ELF-1 (cell line): ENCODE measurements around the gene TMC7.
"Not testable (repeated sequence)": the region's sequence is repeated elsewhere in the genome, so short reads cannot be mapped to it uniquely, and the experiment has no call there.

Experiments
- DNase-seq: peaks from one replicate; pipeline ENCODE4 v3.0.0-alpha.2; 2016; ENCODE audit warnings: low read depth, low spot score

TMC7 gene

GRCh38 chr16:18983565-18984434 is at the start of gene TMC7:
TSS of gene TMC7 (plus strand) at chr16:18983934. CDS start at chr16:18984064, 130 bp downstream.
- peak; percentile 95 for DNase-seq

- DNase-seq = no peak
These were observed 46.9 kb upstream of the TMC7 start for GRCh38 chr16:18936727-18937340.

GRCh38 chr16:18937390-18937789 is 46.3 kb upstream of the TMC7 start:
- no peak for DNase-seq

- DNase-seq = no peak
These were observed 44.7 kb upstream of the TMC7 start for GRCh38 chr16:18938986-18939385.

GRCh38 chr16:18941471-18941870 is 42.3 kb upstream of the TMC7 start:
- DNase-seq = no peak

GRCh38 chr16:18942061-18942460 is 41.7 kb upstream of the TMC7 start:
- DNase-seq = no peak

GRCh38 chr16:18943414-18943813 is 40.3 kb upstream of the TMC7 start:
- no peak for DNase-seq

- peak; percentile 85 for DNase-seq
These were observed 38.5 kb upstream of the TMC7 start for GRCh38 chr16:18945233-18945632.

- DNase-seq = no peak
These were observed 35.2 kb upstream of the TMC7 start for GRCh38 chr16:18948372-18949020.

GRCh38 chr16:18950469-18951185 is 33.1 kb upstream of the TMC7 start:
- no peak for DNase-seq

GRCh38 chr16:18953547-18953946 is 30.2 kb upstream of the TMC7 start:
- no peak for DNase-seq

- not testable (repeated sequence) for DNase-seq
These were observed 27.7 kb upstream of the TMC7 start for GRCh38 chr16:18955874-18956580.

GRCh38 chr16:18956658-18957241 is 27.0 kb upstream of the TMC7 start:
- DNase-seq = not testable (repeated sequence)

GRCh38 chr16:18958621-18959029 is 25.1 kb upstream of the TMC7 start:
- DNase-seq = no peak

- no peak for DNase-seq
These were observed 24.7 kb upstream of the TMC7 start for GRCh38 chr16:18959031-18959505.

GRCh38 chr16:18965555-18965954 is 18.2 kb upstream of the TMC7 start:
- no peak for DNase-seq

- no peak for DNase-seq
These were observed 16.9 kb upstream of the TMC7 start for GRCh38 chr16:18966791-18967190.

- peak; percentile 87 for DNase-seq
These were observed 14.5 kb upstream of the TMC7 start for GRCh38 chr16:18969050-18969854.

- DNase-seq = no peak
These were observed 13.9 kb upstream of the TMC7 start for GRCh38 chr16:18969855-18970240.

- DNase-seq = no peak
These were observed 8.6 kb upstream of the TMC7 start for GRCh38 chr16:18975109-18975508.
